HG03135 (cell line): Measurements from ENCODE around the gene HOXA7.

Experiments
- ATAC-seq: cut with Tn5 transposase; IDR thresholded peaks from one replicate; pipeline ENCODE4 v1.9.1; 2021; ENCODE audit warnings: mild to moderate bottlenecking, moderate library complexity; ENCODE audit not compliant: unreplicated experiment

The HOXA7 gene

GRCh38 chr7:27111042-27111750 lies 45.3 kb downstream of the HOXA7 start:
- no peak for ATAC-seq

- no peak for ATAC-seq
Observed at GRCh38 chr7:27110186-27111031, 46.1 kb downstream of the HOXA7 start.

- ATAC-seq, result no peak
Observed at GRCh38 chr7:27109466-27110185, 46.8 kb downstream of the HOXA7 start.

- ATAC-seq, result no peak
Observed at GRCh38 chr7:27108390-27109127, 47.9 kb downstream of the HOXA7 start.

- ATAC-seq, result no peak
Observed at GRCh38 chr7:27107391-27108381, 48.8 kb downstream of the HOXA7 start.

- no peak for ATAC-seq
Observed at GRCh38 chr7:27106901-27107240, 49.6 kb downstream of the HOXA7 start.

- no peak for ATAC-seq
Observed at GRCh38 chr7:27106181-27106900, 50.1 kb downstream of the HOXA7 start.

GRCh38 chr7:27105301-27106031 lies 51.0 kb downstream of the HOXA7 start:
- no peak for ATAC-seq

GRCh38 chr7:27104341-27105058 lies 52.0 kb downstream of the HOXA7 start:
- ATAC-seq, result no peak
